Measurements from ENCODE around the gene TICAM2.

- no peak for TF ChIP-seq CTCF (IDR thresholded peaks at IDR 0.05; ENCODE audit: poor library complexity)
- no peak for TF ChIP-seq EZH2 (IDR thresholded peaks at IDR 0.05; ENCODE audit: borderline replicate concordance)
- no peak for TF ChIP-seq EZH2phosphoT487 (IDR thresholded peaks at IDR 0.05; ENCODE audit: low read depth, severe bottlenecking, unreplicated experiment)
These were observed 49.2 kb downstream of the TICAM2 start for GRCh38 chr5:115553082-115553481.

All from hepatocyte (in vitro differentiated cells).